Bone marrow (tissue), 2 donors: ENCODE results near the gene GNB5.
"Not testable (repeated sequence)": the region's sequence is repeated elsewhere in the genome, so short reads cannot be mapped to it uniquely, and the experiment has no call there.

Experiments
- DNase-seq, 2 donors: peaks; one replicate each; lab custom pipeline; 2025; lab: John Stamatoyannopoulos, UW

The GNB5 gene

GRCh38 chr15:52191207-52191606 is at the start of gene GNB5:
Gene GNB5, minus strand, starts transcription at chr15:52191392. Its CDS starts 6,716 bp downstream, at chr15:52184676.
- no peak for DNase-seq

GRCh38 chr15:52240166-52240565 is 49.0 kb upstream of the GNB5 start:
- no peak for DNase-seq

- DNase-seq, result not testable (repeated sequence)
Observed at GRCh38 chr15:52238989-52239525, 47.9 kb upstream of the GNB5 start.

GRCh38 chr15:52238149-52238548 is 47.0 kb upstream of the GNB5 start:
- no peak for DNase-seq

- peak in 1 of 2 donors; percentile 6 for DNase-seq
Observed at GRCh38 chr15:52236013-52236412, 44.8 kb upstream of the GNB5 start.

GRCh38 chr15:52234596-52235541 is 43.7 kb upstream of the GNB5 start:
- peak in 1 of 2 donors; percentile 8 for DNase-seq

GRCh38 chr15:52233405-52233804 is 42.2 kb upstream of the GNB5 start:
- peak in 1 of 2 donors; percentile 75 for DNase-seq

GRCh38 chr15:52232327-52232726 is 41.1 kb upstream of the GNB5 start:
- DNase-seq, result peak in 1 of 2 donors; percentile 57

GRCh38 chr15:52230073-52230472 is 38.9 kb upstream of the GNB5 start:
- DNase-seq, result no peak

- DNase-seq, result no peak
Observed at GRCh38 chr15:52228921-52229320, 37.7 kb upstream of the GNB5 start.

- DNase-seq, result peak in 1 of 2 donors; percentile 60
Observed at GRCh38 chr15:52227456-52227855, 36.3 kb upstream of the GNB5 start.

- no peak for DNase-seq
Observed at GRCh38 chr15:52225230-52225629, 34.0 kb upstream of the GNB5 start.

- no peak for DNase-seq
Observed at GRCh38 chr15:52224211-52224610, 33.0 kb upstream of the GNB5 start.

- DNase-seq, result no peak
Observed at GRCh38 chr15:52221730-52222129, 30.5 kb upstream of the GNB5 start.

- DNase-seq, result peak in 1 of 2 donors; percentile 10
Observed at GRCh38 chr15:52220937-52221660, 29.9 kb upstream of the GNB5 start.

GRCh38 chr15:52220251-52220650 is 29.1 kb upstream of the GNB5 start:
- DNase-seq, result no peak

GRCh38 chr15:52218816-52219215 is 27.6 kb upstream of the GNB5 start:
- no peak for DNase-seq

GRCh38 chr15:52218371-52218770 is 27.2 kb upstream of the GNB5 start:
- DNase-seq, result no peak

GRCh38 chr15:52217186-52217585 is 26.0 kb upstream of the GNB5 start:
- no peak for DNase-seq

- no peak for DNase-seq
Observed at GRCh38 chr15:52214553-52214952, 23.4 kb upstream of the GNB5 start.

GRCh38 chr15:52213206-52213605 is 22.0 kb upstream of the GNB5 start:
- DNase-seq, result no peak

- DNase-seq, result peak in 1 of 2 donors; percentile 6
Observed at GRCh38 chr15:52208306-52208946, 17.2 kb upstream of the GNB5 start.
